GM21723 (cell line): ENCODE measurements around the gene TAC4.
A peak's percentile ranks its signal among the peaks of the same experiment; 100 is the strongest.

Source experiments
- ATAC-seq: cut with Tn5 transposase; IDR thresholded peaks from one replicate; pipeline ENCODE4 v1.9.1; 2021; ENCODE audit warnings: mild to moderate bottlenecking, moderate library complexity; ENCODE audit not compliant: unreplicated experiment

Gene TAC4

GRCh38 chr17:49815761-49816281 is 32.0 kb downstream of the TAC4 start:
- ATAC-seq: no peak

GRCh38 chr17:49814781-49815529 is 32.9 kb downstream of the TAC4 start:
- ATAC-seq: no peak

GRCh38 chr17:49809056-49809455 is 38.8 kb downstream of the TAC4 start:
- ATAC-seq: no peak

- ATAC-seq: no peak
Observed at GRCh38 chr17:49798738-49799137, 49.1 kb downstream of the TAC4 start.

GRCh38 chr17:49798182-49798581 is 49.7 kb downstream of the TAC4 start:
- ATAC-seq: no peak

GRCh38 chr17:49795372-49795771 is 52.5 kb downstream of the TAC4 start:
- ATAC-seq: no peak

GRCh38 chr17:49793309-49793708 is 54.6 kb downstream of the TAC4 start:
- no peak for ATAC-seq

- ATAC-seq: no peak
Observed at GRCh38 chr17:49789243-49789578, 58.7 kb downstream of the TAC4 start.

GRCh38 chr17:49788478-49789242 is 59.2 kb downstream of the TAC4 start, which contains the start of gene KAT7:
TSS of gene KAT7 (plus strand) at chr17:49788681. CDS start at chr17:49788835, 154 bp downstream.
- ATAC-seq: peak; percentile 87
